ENCODE measurements around the gene SLC22A17. TPM values are rescaled to one million over a fixed set of nuclear protein-coding genes. Genes with fewer than 3 reads are reported as not detected.

Gene SLC22A17
- total and polyA plus RNA-seq, 2 of the 13 experiments (the other 11 are each of a cell fraction or from before 2014, with no cell fraction given) = 0.95 to 1.1 TPM

DNA sequence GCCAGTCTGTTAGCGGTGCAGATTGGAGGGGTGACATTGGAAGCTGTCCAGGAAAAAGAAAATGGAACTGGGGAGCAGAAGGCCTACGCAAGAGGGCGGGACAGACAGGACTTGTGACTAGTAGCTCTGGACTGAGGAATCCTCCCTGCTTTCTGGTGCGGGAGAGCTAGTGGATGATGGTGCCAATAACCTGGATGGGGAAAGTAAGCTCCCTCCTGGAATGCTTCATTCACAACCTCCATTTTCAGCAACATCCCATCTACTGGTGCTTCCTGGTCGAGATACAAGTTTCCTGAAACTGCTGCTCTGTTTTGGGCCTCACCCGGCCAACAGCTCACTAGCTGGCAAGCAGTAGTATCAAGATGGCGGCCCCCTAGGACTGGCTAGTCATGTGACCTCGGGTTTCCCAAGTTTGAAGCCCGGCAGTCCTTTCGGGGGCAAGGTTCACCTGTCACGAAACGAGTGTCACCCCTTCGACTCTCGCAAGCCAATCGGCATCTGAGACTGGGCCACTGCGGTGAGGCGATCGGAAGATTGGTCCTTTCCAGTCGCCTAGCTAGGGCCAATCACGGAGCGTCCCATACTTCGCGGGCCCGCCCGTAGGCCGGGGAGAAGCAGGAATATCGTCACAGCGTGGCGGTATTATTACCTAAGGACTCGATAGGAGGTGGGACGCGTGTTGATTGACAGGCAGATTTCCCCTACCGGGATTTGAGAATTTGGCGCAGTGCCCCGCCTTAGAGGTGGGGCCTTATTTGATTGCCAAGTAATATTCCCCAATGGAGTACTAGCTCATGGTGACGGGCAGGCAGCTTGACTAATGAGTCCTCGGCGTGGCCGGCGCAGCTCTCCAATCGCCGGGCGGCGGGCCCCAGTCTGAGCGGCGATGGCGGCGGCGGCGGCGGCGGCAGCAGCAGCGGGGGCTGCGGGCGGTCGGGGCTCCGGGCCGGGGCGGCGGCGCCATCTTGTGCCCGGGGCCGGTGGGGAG is 31.8 kb downstream of the SLC22A17 start, which contains the start of gene PABPN1 (continued):
- TF ChIP-seq, protein P1, sequence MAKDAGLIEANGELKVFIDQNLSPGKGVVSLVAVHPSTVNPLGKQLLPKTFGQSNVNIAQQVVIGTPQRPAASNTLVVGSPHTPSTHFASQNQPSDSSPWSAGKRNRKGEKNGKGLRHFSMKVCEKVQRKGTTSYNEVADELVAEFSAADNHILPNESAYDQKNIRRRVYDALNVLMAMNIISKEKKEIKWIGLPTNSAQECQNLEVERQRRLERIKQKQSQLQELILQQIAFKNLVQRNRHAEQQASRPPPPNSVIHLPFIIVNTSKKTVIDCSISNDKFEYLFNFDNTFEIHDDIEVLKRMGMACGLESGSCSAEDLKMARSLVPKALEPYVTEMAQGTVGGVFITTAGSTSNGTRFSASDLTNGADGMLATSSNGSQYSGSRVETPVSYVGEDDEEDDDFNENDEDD (CRISPR knock-in tag; IDR thresholded peaks at IDR 0.05; ENCODE audit: borderline replicate concordance) = peak; percentile 95
- TF ChIP-seq ZNF343 (CRISPR knock-in tag; IDR thresholded peaks at IDR 0.05) = peak; percentile 99
- TF ChIP-seq, protein P2, sequence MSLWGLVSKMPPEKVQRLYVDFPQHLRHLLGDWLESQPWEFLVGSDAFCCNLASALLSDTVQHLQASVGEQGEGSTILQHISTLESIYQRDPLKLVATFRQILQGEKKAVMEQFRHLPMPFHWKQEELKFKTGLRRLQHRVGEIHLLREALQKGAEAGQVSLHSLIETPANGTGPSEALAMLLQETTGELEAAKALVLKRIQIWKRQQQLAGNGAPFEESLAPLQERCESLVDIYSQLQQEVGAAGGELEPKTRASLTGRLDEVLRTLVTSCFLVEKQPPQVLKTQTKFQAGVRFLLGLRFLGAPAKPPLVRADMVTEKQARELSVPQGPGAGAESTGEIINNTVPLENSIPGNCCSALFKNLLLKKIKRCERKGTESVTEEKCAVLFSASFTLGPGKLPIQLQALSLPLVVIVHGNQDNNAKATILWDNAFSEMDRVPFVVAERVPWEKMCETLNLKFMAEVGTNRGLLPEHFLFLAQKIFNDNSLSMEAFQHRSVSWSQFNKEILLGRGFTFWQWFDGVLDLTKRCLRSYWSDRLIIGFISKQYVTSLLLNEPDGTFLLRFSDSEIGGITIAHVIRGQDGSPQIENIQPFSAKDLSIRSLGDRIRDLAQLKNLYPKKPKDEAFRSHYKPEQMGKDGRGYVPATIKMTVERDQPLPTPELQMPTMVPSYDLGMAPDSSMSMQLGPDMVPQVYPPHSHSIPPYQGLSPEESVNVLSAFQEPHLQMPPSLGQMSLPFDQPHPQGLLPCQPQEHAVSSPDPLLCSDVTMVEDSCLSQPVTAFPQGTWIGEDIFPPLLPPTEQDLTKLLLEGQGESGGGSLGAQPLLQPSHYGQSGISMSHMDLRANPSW (CRISPR knock-in tag; IDR thresholded peaks at IDR 0.05; ENCODE audit: borderline replicate concordance) = peak; percentile 100
- TF ChIP-seq, protein P3, sequence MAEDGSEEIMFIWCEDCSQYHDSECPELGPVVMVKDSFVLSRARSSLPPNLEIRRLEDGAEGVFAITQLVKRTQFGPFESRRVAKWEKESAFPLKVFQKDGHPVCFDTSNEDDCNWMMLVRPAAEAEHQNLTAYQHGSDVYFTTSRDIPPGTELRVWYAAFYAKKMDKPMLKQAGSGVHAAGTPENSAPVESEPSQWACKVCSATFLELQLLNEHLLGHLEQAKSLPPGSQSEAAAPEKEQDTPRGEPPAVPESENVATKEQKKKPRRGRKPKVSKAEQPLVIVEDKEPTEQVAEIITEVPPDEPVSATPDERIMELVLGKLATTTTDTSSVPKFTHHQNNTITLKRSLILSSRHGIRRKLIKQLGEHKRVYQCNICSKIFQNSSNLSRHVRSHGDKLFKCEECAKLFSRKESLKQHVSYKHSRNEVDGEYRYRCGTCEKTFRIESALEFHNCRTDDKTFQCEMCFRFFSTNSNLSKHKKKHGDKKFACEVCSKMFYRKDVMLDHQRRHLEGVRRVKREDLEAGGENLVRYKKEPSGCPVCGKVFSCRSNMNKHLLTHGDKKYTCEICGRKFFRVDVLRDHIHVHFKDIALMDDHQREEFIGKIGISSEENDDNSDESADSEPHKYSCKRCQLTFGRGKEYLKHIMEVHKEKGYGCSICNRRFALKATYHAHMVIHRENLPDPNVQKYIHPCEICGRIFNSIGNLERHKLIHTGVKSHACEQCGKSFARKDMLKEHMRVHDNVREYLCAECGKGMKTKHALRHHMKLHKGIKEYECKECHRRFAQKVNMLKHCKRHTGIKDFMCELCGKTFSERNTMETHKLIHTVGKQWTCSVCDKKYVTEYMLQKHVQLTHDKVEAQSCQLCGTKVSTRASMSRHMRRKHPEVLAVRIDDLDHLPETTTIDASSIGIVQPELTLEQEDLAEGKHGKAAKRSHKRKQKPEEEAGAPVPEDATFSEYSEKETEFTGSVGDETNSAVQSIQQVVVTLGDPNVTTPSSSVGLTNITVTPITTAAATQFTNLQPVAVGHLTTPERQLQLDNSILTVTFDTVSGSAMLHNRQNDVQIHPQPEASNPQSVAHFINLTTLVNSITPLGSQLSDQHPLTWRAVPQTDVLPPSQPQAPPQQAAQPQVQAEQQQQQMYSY (CRISPR knock-in tag; IDR thresholded peaks at IDR 0.05) = peak; percentile 65; the same call in 1 of the 2 replicates
- TF ChIP-seq KLF16 (CRISPR knock-in tag; IDR thresholded peaks at IDR 0.05) = peak; percentile 69 to 96; a peak in 3 of 4 replicates
- TF ChIP-seq ZNF496 (CRISPR knock-in tag; IDR thresholded peaks at IDR 0.05; ENCODE audit: insufficient replicate concordance) = no peak
- TF ChIP-seq POLR2AphosphoS5 (IDR thresholded peaks at IDR 0.05; ENCODE audit: low read depth, low read length) = peak; percentile 90
- TF ChIP-seq, protein P4, sequence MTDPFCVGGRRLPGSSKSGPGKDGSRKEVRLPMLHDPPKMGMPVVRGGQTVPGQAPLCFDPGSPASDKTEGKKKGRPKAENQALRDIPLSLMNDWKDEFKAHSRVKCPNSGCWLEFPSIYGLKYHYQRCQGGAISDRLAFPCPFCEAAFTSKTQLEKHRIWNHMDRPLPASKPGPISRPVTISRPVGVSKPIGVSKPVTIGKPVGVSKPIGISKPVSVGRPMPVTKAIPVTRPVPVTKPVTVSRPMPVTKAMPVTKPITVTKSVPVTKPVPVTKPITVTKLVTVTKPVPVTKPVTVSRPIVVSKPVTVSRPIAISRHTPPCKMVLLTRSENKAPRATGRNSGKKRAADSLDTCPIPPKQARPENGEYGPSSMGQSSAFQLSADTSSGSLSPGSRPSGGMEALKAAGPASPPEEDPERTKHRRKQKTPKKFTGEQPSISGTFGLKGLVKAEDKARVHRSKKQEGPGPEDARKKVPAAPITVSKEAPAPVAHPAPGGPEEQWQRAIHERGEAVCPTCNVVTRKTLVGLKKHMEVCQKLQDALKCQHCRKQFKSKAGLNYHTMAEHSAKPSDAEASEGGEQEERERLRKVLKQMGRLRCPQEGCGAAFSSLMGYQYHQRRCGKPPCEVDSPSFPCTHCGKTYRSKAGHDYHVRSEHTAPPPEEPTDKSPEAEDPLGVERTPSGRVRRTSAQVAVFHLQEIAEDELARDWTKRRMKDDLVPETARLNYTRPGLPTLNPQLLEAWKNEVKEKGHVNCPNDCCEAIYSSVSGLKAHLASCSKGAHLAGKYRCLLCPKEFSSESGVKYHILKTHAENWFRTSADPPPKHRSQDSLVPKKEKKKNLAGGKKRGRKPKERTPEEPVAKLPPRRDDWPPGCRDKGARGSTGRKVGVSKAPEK (CRISPR knock-in tag; IDR thresholded peaks at IDR 0.05; ENCODE audit: borderline replicate concordance) = 0 out of 2 replicates have a peak, but pooled peaks have one; percentile 15
- TF ChIP-seq, protein P5, sequence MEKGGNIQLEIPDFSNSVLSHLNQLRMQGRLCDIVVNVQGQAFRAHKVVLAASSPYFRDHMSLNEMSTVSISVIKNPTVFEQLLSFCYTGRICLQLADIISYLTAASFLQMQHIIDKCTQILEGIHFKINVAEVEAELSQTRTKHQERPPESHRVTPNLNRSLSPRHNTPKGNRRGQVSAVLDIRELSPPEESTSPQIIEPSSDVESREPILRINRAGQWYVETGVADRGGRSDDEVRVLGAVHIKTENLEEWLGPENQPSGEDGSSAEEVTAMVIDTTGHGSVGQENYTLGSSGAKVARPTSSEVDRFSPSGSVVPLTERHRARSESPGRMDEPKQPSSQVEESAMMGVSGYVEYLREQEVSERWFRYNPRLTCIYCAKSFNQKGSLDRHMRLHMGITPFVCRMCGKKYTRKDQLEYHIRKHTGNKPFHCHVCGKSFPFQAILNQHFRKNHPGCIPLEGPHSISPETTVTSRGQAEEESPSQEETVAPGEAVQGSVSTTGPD (CRISPR knock-in tag; IDR thresholded peaks at IDR 0.05) = no peak
- no peak; the same call in 1 of the 2 replicates for TF ChIP-seq U2AF2 (IDR thresholded peaks at IDR 0.05; ENCODE audit: low read depth, low read length)
- peak; percentile 88 for TF ChIP-seq BORCS8-MEF2B (CRISPR knock-in tag; IDR thresholded peaks at IDR 0.05)
